GM18499 (cell line): Measurements from ENCODE around the gene SOX3.

Experiments used
- ATAC-seq: cut with Tn5 transposase; IDR thresholded peaks from one replicate; pipeline ENCODE4 v1.9.1; 2021; ENCODE audit warnings: moderate number of reproducible peaks; ENCODE audit not compliant: insufficient read depth, unreplicated experiment

The SOX3 gene

GRCh38 chrX:140504371-140505324 lies at the start of gene SOX3:
Gene SOX3, minus strand, starts transcription at chrX:140505069. Its CDS starts 9 bp downstream, at chrX:140505060.
- ATAC-seq = no peak

GRCh38 chrX:140548985-140549384 lies 44.1 kb upstream of the SOX3 start:
- no peak for ATAC-seq

- ATAC-seq = no peak
Observed at GRCh38 chrX:140526171-140526570, 21.3 kb upstream of the SOX3 start.

GRCh38 chrX:140525448-140525847 lies 20.6 kb upstream of the SOX3 start:
- ATAC-seq = no peak

GRCh38 chrX:140524556-140524955 lies 19.7 kb upstream of the SOX3 start:
- ATAC-seq = no peak

- ATAC-seq = no peak
Observed at GRCh38 chrX:140521393-140521792, 16.5 kb upstream of the SOX3 start.

- ATAC-seq = no peak
Observed at GRCh38 chrX:140514554-140514953, 9.7 kb upstream of the SOX3 start.

- ATAC-seq = no peak
Observed at GRCh38 chrX:140510895-140511295, 6.0 kb upstream of the SOX3 start.

- no peak for ATAC-seq
Observed at GRCh38 chrX:140510306-140510676, 5.4 kb upstream of the SOX3 start.

GRCh38 chrX:140509468-140510305 lies 4.8 kb upstream of the SOX3 start:
- ATAC-seq = no peak

- no peak for ATAC-seq
Observed at GRCh38 chrX:140508958-140509357, 4.1 kb upstream of the SOX3 start.

GRCh38 chrX:140507982-140508305 lies 3.1 kb upstream of the SOX3 start:
- ATAC-seq = no peak

GRCh38 chrX:140507223-140507981 lies 2.5 kb upstream of the SOX3 start:
- no peak for ATAC-seq

- ATAC-seq = no peak
Observed at GRCh38 chrX:140505421-140506337, 810 bp upstream of the SOX3 start.

- no peak for ATAC-seq
Observed at GRCh38 chrX:140503714-140504351, 1.0 kb downstream of the SOX3 start.

- ATAC-seq = no peak
Observed at GRCh38 chrX:140503238-140503601, 1.6 kb downstream of the SOX3 start.

GRCh38 chrX:140502491-140503237 lies 2.2 kb downstream of the SOX3 start:
- ATAC-seq = no peak

GRCh38 chrX:140501940-140502468 lies 2.9 kb downstream of the SOX3 start:
- no peak for ATAC-seq
